GM12892 (cell line): Measurements from ENCODE around the gene ZNF98. TPM values are rescaled to one million over a fixed set of nuclear protein-coding genes. Genes with fewer than 3 reads are reported as not detected.

Experiments used
- DNase-seq: peaks from one replicate; pipeline ENCODE4 v3.0.0; 2011; ENCODE audit not compliant: insufficient read length
- FAIRE-seq: peaks from 2 replicates; lab custom pipeline; 2011; peaks lifted over from hg19 to GRCh38; lab: Jason Lieb, UNC
- POLR2A ChIP-seq: IDR thresholded peaks from 2 replicates; pipeline ENCODE4 v1.6.1; 2011; ENCODE audit warnings: low read depth, low read length, control low read depth
- POLR2AphosphoS5 ChIP-seq: IDR thresholded peaks from 2 replicates; pipeline ENCODE4 v1.6.1; 2011; ENCODE audit warnings: low read depth, low read length, control low read depth
- TAF1 ChIP-seq: IDR thresholded peaks from 2 replicates; pipeline ENCODE4 v1.6.1; 2011; ENCODE audit warnings: low read depth, mild to moderate bottlenecking, control low read depth, low read length, borderline replicate concordance
- polyA plus RNA-seq: library from polyadenylated mRNA; unstranded; fragments of >200 nt; gene quantifications from one replicate; pipeline ENCODE4 v1.2.1, GENCODE V29; 2012; ENCODE audit warnings: missing spikeins, inconsistent platforms; ENCODE audit not compliant: missing spikeins

Gene ZNF98
- not detected for polyA plus RNA-seq

- TF ChIP-seq POLR2AphosphoS5 (no peak), TAF1 (no peak), POLR2A (no peak)
- FAIRE-seq (no peak), DNase-seq (no peak)
Observed at GRCh38 chr19:22422211-22422610, at the start of gene ZNF98. ZNF98 (minus strand) TSS chr19:22422346; CDS start chr19:22422224, 122 bp downstream.

GRCh38 chr19:22446605-22447004 lies 24.5 kb upstream of the ZNF98 start:
- no peak for DNase-seq
- TF ChIP-seq POLR2AphosphoS5, result no peak
- TF ChIP-seq POLR2A, result no peak
- TF ChIP-seq TAF1, result no peak
- FAIRE-seq, result no peak

GRCh38 chr19:22438011-22438410 lies 15.9 kb upstream of the ZNF98 start:
- no peak for DNase-seq
- FAIRE-seq, result no peak
- TF ChIP-seq POLR2AphosphoS5, result no peak
- TF ChIP-seq TAF1, result no peak
- no peak for TF ChIP-seq POLR2A

GRCh38 chr19:22427960-22428913 lies 6.1 kb upstream of the ZNF98 start:
- no peak for FAIRE-seq

GRCh38 chr19:22427547-22427946 lies 5.4 kb upstream of the ZNF98 start:
- TF ChIP-seq POLR2AphosphoS5, result no peak
- no peak for TF ChIP-seq TAF1
- TF ChIP-seq POLR2A, result no peak
- no peak for FAIRE-seq
- DNase-seq, result no peak

More at GRCh38 chr19:22427960-22428913, 6.1 kb upstream of the ZNF98 start:
- TF ChIP-seq POLR2AphosphoS5 (no peak), TAF1 (no peak), POLR2A (no peak)
- DNase-seq, result no peak

- FAIRE-seq, result no peak
- no peak for DNase-seq
- TF ChIP-seq POLR2AphosphoS5 (no peak), POLR2A (no peak), TAF1 (no peak)
Observed at GRCh38 chr19:22426901-22427300, 4.8 kb upstream of the ZNF98 start.

- FAIRE-seq, result no peak
- TF ChIP-seq POLR2A, result no peak
- no peak for DNase-seq
Observed at GRCh38 chr19:22421797-22422196, 349 bp downstream of the ZNF98 start.

- no peak for TF ChIP-seq POLR2AphosphoS5
- no peak for TF ChIP-seq POLR2A
- TF ChIP-seq TAF1, result no peak
- DNase-seq, result no peak
- FAIRE-seq, result no peak
Observed at GRCh38 chr19:22354665-22355064, 67.5 kb downstream of the ZNF98 start.
